Activated CD8-positive, alpha-beta memory T cell treated with anti-CD3 and anti-CD28 coated beads, Interleukin-2, amount 50 U/mL, for 4 hours (primary cell): Measurements from ENCODE around the gene RASGRF2.
"Not testable (repeated sequence)": the region's sequence is repeated elsewhere in the genome, so short reads cannot be mapped to it uniquely, and the experiment has no call there.

ENCODE experiments used
- DNase-seq: peaks from one replicate; pipeline ENCODE4 v3.0.0-alpha.2; 2020

Gene RASGRF2

DNA sequence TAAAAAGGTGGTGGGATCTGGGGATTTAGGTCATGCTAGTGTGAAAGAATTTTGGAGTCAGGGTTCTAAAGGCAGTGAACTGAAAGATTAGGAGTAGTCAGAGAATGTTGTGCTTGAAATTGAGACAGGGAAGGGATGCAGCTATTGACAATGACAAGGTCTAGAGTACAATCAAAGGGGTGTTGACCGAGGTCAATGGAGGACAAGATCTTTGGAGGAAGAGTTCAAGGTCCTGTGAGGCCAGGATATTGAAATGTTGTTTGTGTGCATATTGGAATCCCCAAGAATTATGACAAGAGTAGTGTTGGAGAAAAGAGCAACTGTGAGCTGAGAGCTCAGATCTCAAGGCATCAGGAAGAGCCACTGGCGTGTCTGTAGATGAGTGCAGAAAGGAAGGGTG lies 116.9 kb downstream of the RASGRF2 start:
- no peak for DNase-seq

DNA sequence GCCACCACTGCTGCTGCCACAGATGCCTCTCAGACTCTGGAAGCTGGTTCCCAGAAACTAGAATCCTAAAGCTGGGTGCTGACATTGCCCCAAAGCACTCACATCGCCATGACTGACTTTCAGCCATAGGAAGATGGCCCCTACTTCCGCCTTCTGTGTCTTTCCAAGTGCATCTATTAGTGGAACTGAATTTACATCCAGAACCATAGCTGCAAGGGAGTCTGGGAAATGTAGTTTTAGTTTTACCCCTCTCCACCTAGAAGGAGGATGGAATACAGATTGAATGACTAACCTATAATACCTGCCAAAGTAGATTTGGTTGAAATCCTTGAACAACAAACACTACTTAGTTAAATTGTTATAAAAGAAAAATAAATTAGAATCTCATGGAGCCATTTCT lies 118.8 kb downstream of the RASGRF2 start:
- DNase-seq: no peak

DNA sequence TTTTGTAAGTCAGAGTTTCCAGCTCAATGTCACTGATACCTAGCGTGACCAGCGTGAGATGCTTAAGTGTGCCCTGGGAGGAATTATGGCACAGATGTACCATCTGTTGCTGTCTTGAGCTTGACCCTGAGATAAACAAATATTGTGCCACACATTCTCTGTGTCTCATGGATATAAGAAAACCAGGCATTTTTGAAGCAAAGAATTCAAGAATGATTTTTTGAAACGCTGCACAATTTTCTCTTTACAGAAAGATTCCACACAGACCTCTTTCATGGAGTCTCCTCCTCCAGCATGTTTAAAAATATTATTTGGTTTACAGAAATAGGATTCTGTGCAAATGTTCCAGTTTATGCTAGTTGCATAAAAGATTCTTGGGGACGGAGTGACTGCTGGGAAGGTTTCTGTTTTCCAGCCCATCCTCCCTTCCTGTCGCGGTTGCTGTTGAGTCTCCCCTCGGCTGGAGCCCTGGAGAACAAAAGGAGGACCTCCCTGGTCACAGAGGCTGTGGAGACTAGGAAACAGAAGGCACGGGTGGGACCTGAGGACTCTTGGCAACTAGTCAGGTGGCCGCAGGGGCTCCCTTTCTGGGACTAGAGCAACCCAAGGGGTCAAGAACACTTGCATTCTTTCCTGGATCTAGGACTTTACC lies 120.8 kb downstream of the RASGRF2 start:
- DNase-seq: no peak

DNA sequence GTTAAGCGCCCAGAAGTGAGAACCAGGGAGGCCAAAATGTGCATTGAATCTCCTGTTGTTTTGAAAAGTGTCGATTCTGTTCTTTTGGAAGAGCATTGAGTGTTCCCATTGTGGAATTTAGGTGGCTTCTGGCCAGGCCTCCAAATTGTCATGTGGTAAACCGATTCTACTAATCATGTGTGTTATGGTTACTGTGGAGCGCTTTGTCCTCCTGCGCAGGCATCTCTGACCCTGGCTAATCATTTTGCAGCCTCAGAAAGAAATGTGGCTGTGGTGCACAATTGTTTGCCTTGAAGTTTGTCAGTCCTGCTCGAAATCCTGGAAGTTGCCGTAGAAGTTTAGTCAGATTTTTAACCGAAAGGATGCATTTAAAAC lies 121.3 kb downstream of the RASGRF2 start:
- DNase-seq: no peak

DNA sequence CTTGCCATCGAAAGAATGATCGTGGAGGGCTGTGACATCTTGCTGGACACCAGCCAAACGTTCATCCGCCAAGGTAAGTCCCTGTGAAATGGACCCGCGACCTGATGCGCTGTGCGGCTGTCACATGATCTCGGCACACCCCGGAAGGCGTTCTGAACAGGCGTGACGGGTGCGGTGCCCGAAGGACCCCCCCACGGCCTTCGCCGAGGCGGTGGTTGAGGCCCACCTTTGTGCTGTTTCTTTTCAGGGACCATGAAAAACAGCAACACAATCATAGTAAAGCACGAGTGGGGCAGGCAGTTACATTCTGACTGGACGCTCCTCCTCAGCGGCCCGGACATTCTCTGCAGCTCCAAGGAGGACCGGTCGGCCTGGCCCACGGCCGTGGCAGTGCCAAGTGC lies 126.7 kb downstream of the RASGRF2 start:
- no peak for DNase-seq

DNA sequence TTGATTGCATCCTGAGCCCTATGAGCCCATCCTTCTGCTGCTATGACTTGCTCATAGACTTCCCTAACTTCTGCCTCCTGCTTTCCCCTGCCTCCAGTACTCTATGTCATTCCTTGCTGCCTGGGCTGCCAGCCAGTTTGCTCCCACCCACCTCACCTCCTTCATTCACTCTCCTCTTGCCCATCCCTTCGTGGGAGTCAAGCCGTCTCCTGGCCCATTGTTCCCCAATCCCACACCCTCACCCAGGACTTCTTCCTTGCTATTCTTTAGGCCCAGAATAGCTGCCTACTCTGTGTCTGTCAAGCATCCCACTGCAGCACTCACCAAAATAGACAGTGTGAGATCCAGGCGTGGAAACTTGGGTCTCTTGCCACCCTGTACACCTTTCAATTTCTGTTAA lies 131.0 kb downstream of the RASGRF2 start:
- no peak for DNase-seq

DNA sequence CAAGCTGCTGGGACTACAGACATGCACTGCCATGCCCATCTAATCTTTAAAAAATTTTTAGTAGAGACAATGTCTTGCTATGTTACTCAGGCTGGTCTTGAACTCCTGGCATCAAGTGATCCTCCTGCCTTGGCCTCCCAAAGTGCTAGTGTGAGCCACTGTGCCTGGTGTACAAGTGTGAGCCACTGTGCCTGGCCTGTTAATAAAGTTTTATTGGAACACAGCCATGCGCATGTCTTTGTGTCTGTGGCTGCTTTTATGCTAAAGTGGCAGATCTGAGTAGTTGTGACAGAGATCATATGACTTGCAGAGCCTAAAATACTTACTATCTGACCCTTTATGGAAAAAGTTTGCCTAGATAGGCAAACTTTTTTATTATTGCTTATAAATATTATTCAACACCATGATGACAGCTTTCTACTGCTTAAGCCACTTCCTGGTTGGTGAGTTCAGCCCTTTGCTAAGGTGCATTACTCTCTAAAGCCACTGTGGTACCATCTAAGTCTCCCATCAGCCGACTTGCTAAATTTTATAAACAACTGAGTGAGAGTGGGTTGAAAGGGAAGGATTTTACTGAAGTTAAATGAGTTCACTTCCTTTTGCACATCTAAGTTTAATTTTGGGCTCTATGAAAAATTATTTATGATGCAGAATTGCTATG lies 133.5 kb downstream of the RASGRF2 start:
- no peak for DNase-seq

DNA sequence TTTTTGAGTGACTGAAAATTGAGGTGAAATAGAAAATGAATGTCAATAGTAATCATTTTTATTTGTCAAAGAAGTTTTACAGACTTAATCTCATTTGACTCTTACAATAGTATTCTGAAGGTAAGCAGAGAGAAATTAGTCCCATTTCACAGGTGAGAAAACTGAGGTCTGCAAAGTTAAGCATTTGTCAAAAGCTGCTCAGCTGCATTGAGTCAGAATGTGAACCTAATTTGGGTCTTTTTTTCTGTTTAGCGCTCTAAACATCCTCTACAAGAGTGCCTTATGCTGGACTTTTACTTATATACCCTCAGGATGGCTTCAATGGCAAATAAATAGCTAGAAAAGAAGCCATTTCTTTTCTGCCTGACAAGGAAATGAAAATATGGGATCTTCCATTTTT lies 135.7 kb downstream of the RASGRF2 start:
- no peak for DNase-seq

DNA sequence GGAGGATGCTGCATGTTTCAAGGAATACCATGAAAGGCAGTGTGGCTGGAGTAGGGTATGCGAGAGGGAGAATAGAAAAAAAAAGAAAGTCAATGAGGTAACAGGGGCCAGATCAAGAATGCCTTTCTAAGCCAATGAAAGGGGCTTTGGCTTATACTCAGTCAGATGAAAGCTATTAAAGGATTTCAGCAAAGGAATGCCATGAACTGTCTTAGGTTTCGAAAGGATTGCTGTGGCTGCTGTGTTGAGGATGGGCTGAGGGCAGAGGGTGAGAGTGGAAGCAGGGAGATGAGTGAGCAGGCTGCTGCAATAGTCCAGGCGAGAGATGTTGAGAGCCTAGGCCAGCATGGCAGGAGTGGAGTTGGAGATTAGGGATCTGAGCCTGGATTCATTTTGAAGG lies 137.6 kb downstream of the RASGRF2 start:
- DNase-seq: no peak

DNA sequence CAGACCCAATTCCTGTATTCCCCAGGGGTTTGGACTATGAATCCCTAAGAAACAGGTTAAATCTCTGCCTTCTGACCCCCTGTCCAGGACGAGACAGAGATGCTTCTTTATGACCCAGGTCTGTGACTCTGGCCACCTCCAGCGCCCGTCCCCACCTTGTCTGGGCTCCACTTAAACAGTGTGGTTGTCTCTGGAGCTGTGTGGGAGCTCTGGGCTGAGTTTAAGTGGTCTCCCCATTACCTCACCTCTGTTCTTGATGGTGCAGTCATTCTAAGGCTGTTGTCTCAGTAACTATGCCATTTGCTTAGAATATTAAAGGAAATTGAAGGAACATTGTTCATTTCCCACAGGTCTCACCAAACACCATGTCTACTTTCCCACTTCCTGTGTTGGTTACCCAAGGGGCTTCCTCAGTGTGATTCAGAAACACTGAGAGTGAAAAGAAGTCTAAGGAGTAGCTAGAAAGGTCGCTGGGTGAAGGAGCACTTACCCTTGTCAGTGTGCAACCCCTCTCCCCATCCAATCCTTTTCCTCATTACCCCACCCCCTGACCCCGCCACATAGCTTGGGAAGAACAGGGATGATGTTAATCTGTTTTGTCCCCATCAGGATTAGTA lies 145.2 kb downstream of the RASGRF2 start:
- DNase-seq: no peak

DNA sequence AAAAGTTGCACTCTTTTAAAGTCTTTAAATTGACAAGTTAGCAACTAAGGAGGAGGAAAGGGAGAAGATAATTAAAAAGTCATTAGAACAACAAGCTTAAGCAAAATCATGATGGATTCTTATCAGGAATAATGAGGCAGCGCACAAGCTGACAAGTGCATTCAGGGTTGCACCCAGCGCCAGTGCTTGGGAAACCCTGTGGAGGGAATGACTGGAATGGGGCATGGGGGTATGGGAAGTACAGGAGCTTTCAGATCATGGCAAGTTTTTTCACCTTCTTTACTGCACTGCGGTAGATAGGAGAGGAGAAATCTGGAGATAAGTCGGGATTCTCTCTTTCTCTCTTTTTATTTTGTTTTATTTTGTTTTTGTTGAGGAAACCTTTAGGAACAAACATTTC lies 155.1 kb downstream of the RASGRF2 start:
- DNase-seq: no peak

DNA sequence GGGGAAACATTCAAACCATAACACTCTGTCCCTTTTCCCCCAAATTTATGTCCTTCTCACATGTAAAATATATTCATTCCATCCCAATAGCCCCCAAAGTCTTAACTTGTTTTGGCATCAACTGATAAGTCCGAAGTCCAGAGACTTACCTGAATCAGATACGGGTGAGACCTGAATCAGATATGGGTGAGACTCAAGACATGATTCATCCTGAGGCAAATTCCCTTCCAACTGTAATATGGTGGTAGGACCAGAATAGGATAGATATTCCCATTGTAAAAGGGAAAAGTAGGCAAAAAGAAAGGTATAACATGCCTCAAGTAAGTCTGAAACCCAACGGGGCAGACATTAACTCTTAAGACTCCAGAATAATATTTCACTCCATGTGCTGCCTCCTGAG lies 157.4 kb downstream of the RASGRF2 start:
- no peak for DNase-seq

DNA sequence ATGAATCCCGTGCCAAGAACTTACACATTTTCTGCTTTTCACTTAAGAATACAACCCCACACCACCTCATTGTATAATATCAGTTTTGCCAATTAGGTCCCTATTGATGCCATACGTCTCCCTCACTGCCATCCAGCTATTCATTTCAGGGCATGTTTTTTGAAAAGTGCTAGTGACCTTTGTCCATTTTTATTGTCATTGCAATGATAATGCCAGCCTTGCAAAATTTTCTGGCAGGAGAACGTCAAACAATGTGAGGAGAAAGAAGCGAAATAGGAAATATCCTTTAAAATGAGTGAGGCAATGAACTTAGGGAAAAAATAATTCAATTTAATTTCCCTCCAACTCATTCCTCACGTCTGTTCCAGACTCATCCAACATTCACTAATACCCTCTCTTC lies 161.1 kb downstream of the RASGRF2 start:
- no peak for DNase-seq

DNA sequence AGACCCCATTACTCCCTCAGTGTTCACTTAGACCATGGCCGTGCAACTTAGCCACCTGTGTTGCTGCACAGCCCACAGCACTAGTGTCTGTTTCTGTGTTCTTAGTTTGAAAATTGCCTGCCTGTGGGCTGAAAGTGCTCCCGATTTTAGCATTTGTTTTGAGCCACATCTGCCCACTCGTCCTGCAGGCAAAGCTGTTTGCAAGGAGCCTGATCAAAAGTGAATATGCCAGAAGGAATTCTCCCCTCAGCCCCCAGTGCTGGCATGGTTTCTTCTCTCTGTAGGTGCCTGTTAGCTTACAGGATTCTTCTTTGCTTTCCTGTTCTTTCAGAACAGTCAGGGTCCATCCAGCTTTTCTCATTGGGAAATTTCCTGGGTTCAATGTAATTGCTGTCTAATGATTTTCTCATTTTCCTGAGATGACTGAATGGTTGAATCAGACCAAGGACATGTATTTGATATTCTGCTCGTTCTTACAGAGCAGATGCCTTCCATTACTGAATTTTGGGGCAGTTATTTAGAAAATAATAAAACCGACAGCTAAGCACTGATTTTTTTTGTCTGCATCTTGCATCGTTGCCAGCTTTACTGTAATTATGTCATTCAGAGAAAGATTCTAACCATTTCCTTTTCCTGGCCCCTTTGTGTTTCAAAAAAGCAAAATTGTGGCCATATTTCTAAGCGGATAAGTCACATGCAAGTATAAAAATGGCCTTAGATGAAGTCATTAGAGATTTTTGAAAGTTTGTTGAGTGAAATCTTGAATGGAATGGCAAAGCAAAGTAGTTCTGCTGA lies 161.9 kb downstream of the RASGRF2 start:
- DNase-seq: no peak

DNA sequence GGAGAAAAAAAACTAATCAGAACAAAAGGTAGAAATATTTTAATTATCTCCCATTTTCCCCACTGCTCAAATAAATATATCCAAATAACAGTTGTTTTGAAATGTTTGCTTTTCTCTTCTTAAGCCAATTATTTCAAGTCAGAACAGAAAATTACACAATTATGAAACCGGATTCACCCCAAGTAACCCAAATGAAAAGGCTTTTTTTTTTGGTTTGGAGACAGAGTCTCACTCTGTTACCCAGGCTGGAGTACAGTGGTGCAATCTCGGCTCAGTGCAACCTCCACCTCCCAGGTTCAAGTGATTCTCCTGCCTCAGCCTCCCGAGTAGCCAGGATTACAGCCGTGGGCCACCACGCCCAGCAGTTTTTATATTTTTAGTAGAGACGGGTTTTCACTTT lies 164.5 kb downstream of the RASGRF2 start:
- not testable (repeated sequence) for DNase-seq

DNA sequence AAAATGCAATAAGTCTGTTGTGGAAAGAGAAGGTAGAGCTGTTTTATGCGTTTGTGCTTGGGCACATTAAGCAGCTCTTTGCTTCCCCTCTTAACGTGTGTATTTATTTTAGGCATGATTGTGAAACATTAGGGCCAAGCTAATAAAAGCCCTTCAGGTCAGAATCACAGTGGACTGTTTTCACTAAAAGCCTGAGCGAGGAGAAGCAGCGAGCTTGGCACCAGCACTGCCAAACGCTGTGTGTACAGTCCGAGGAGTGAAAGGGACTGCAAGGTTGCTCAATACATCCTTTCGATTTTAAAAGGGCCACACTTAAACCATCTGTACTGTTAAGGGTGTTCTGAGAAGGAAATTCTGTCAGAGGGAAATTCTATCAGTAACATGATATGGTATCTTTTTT lies 165.8 kb downstream of the RASGRF2 start:
- DNase-seq: no peak

DNA sequence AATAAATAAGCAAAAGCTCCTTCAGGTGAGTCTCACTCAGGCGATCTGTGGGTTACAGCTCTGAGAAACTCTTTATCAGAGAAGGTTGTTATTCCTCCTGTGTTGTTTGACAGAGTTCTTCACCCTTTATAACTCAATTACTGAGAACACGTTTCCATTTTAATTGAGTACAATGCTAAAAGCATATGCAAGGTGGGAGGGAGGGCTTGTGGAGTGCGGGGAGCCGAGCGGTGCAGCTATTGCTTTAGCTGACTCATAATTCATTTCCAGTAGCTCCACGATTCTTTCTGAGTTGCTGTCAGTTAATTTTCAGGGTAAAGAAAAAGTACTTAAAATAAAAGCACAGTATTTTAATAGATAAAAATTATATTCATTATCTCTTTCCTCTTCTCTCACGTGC lies 168.3 kb downstream of the RASGRF2 start:
- DNase-seq: no peak

DNA sequence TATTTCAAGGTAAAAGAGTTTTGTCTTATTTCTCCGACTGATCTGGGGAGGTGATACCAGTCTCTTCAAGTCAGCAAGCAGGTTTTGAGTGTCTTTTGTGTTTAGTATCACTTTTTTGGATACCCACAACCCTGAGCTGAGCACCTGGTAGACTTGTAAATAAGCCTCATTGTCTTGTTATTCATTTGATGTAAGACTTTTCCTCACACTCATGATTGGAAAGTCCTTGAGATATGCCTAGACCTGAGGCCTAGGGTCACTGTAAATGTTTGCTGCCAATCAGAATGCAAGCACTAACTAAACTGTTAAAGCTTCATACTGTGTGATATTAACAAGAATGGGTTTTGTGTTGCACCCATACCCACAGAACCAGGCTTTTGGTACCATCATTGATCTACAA lies 172.2 kb downstream of the RASGRF2 start:
- no peak for DNase-seq

DNA sequence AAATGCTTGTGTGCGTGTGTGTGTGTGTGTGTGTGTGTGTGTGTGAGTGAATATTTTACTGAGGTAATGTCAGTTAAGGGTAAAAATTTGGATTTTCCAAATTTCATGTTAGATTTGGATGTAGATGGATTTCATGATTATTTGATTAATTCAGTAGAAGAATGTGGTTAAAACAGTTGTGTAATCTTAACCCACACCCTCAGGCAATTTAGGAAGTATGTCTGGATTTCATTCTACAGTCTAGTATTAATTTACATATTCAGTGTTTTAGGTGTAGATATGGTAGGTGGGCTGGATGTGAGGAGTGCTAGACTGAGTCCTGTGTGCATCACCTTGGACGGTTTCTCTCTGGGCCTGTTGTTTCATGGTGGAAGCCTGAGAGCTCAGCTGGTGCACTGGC lies 173.9 kb downstream of the RASGRF2 start:
- DNase-seq: no peak

DNA sequence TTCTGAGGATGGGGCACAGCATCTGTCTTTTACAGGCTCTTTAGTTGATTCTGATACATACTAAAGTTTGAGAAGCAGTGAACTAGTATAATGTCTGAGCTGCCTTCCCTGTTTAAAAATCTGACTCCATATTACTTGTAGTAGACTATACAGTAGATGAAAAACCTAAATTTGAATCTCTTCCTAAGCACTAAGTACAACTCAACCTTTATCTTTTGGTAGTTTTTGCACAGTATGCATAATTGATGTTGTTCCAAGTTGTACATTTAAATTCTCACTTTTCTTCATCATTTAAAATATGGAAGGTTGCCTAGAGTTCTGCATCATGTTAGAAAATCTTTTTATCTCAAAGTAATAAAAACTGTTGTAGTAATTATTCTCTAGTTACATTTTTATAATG lies 174.4 kb downstream of the RASGRF2 start:
- DNase-seq: no peak

DNA sequence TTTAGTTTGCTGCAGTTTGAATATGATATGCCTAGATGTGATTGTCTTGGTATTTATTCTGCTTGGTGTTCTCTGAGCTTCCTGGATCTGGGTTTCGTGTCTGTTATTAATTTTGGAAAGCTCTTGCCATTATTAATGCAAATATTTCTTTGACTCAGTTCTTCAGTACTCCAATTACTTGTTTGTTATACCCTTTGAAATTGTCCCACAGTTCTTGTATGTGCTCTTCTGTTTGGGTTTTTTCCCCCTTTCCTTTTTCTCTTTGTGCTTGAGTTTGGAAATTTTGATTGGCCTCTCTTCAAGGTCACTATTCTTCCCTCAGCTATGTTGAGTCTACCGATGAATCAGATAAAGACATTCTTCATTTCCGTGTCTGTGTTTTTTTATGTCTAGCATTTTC lies 176.4 kb downstream of the RASGRF2 start:
- DNase-seq: no peak

DNA sequence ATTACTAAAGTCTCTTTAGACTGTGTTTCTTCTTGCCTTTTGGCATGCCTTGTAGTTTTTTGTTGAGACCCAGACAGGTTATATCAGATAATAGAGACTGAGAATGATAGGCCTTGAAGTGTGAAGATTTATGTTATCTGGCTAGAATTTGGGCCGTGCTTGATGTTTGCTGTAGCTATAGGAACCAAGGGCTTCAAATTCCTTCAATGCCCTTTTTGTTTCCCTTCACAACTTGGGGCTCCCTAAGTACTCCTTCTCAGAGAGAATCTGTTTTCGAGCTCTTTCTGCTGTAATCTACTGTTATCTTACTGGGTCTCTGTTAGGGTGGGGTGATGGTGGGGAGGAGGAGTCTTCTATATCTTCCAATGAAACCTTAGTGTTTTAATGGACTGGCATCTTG lies 177.7 kb downstream of the RASGRF2 start:
- DNase-seq: no peak

DNA sequence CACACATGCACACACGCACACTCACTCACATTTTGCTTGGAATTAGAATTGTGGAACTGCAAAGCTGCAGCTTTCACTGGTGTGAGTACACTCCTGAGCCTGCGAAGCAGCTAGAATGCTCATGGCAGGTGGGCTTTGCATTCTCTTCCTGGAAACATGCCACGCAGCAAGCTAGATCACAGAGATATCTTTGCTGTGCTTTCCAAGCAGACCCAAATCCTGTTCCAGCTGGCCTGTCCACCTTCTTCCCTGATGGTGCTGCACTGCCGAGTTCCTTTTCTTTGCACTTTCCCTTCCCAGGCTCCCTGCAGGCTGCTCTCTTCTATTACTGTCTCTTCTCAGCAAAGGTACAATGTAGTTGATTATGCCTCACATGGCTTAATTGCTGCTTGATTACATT lies 180.3 kb downstream of the RASGRF2 start:
- DNase-seq: no peak

DNA sequence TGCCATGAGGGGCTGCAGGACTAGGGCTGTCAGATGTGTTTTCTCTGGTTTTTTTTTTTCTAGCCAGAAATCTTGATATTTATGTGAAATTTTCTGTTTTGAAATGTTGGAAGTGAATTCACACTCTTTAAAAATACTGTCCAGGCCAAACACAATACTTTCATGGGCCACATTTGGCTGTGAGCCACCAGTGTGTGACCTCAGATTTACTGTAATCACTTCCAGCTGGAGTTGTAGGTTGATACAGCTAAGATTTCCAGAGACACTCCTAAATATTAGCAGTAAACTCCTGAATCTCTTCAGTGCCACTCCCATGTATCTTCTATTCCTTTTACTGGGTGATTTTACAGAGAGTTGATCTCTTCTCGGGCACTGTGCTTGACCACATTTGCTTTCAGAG lies 180.8 kb downstream of the RASGRF2 start:
- no peak for DNase-seq
